CD14-positive monocyte (primary cell): ENCODE data around the gene WARS2. TPM values are rescaled to one million over a fixed set of nuclear protein-coding genes. Genes with fewer than 3 reads are reported as not detected.

Experiments used
- DNase-seq, 3 donors: peaks; one replicate each; pipeline ENCODE4 v3.0.0-alpha.2; 2011 to 2022
- H2AFZ ChIP-seq: 2 replicates; pipeline ENCODE4 v1.6.0; 2012; ENCODE audit warnings: mild to moderate bottlenecking, low read depth, low read length, inconsistent platforms; ENCODE audit not compliant: insufficient read depth, poor library complexity, severe bottlenecking
- H3K27ac ChIP-seq, 2 donors: 1 replicate in 1 of 2; 2 replicates in 1 of 2; pipeline ENCODE4 v1.5.1; 2012 to 2013; ENCODE audit warnings: low read length in 2 of 2, control low read depth in 1 of 2, inconsistent platforms in 1 of 2, low read depth in 1 of 2, mild to moderate bottlenecking in 1 of 2
- H3K27me3 ChIP-seq, 2 donors: one replicate each; pipeline versions ENCODE4 v1.6.0 to v1.6.1; 2011 to 2013; ENCODE audit warnings: low read length in 2 of 2; ENCODE audit not compliant: control insufficient read depth in 2 of 2, insufficient read depth in 2 of 2
- H3K36me3 ChIP-seq, 2 donors: replicated peaks in 1 of 2; 1 replicate in 1 of 2; 2 replicates in 1 of 2; pipeline versions ENCODE4 v1.5.1 to v1.6.1; 2012 to 2013; ENCODE audit warnings: low read length in 2 of 2, control low read depth in 1 of 2, inconsistent platforms in 1 of 2, mild to moderate bottlenecking in 1 of 2; ENCODE audit not compliant: insufficient read depth in 2 of 2, control insufficient read depth in 1 of 2
- H3K4me1 ChIP-seq, 2 donors: 1 replicate in 1 of 2; 2 replicates in 1 of 2; pipeline versions ENCODE4 v1.5.1 to v1.6.1; 2012 to 2013; ENCODE audit warnings: low read length in 2 of 2, control low read depth in 1 of 2, inconsistent platforms in 1 of 2, mild to moderate bottlenecking in 1 of 2, moderate library complexity in 1 of 2; ENCODE audit not compliant: insufficient read depth in 2 of 2, control insufficient read depth in 1 of 2
- H3K4me2 ChIP-seq: replicated peaks from 2 replicates; pipeline ENCODE3; 2012; ENCODE audit warnings: low read length, moderate library complexity, mild to moderate bottlenecking; ENCODE audit not compliant: poor library complexity, severe bottlenecking; ENCODE audit errors: extremely low read depth
- H3K4me3 ChIP-seq, 3 experiments: fragments of 200-600 bp in 1 of 3; sonication (generic) in 1 of 3; replicated peaks in 1 of 3; 1 replicate in 2 of 3; 2 replicates in 1 of 3; pipeline ENCODE4 v1.5.1; 2011 to 2013; ENCODE audit warnings: low read length in 3 of 3, mild to moderate bottlenecking in 3 of 3, control low read depth in 2 of 3, low read depth in 2 of 3, inconsistent platforms in 1 of 3, moderate library complexity in 1 of 3
- H3K79me2 ChIP-seq: 2 replicates; pipeline ENCODE4 v1.6.0; 2012; ENCODE audit warnings: mild to moderate bottlenecking, control low read depth, inconsistent platforms, low read length, moderate library complexity; ENCODE audit not compliant: insufficient read depth
- H3K9ac ChIP-seq: 2 replicates; pipeline ENCODE4 v1.6.0; 2017; ENCODE audit warnings: low read length, mild to moderate bottlenecking; ENCODE audit not compliant: insufficient read depth, poor library complexity, severe bottlenecking
- H3K9me3 ChIP-seq, 2 donors: replicated peaks in 1 of 2; 1 replicate in 1 of 2; 2 replicates in 1 of 2; pipeline versions ENCODE4 v1.5.1 to v1.6.1; 2012 to 2013; ENCODE audit warnings: low read length in 2 of 2, control low read depth in 1 of 2; ENCODE audit not compliant: control insufficient read depth in 1 of 2, insufficient read depth in 1 of 2
- H4K20me1 ChIP-seq: 2 replicates; pipeline ENCODE4 v1.6.0; 2012; ENCODE audit warnings: mild to moderate bottlenecking, low read length, control low read depth, moderate library complexity; ENCODE audit not compliant: insufficient read depth
- H3K27ac Mint-ChIP-seq, 7 donors: one replicate each; pipeline ENCODE4 v1.8.0; 2020; ENCODE audit warnings: mild to moderate bottlenecking in 7 of 7, mixed read lengths in 7 of 7, moderate library complexity in 6 of 7, inconsistent platforms in 2 of 7
- H3K27me3 Mint-ChIP-seq, 3 donors: one replicate each; pipeline ENCODE4 v1.8.0; 2021 to 2022; ENCODE audit warnings: low read depth in 3 of 3, mild to moderate bottlenecking in 3 of 3, mixed read lengths in 3 of 3, moderate library complexity in 3 of 3, inconsistent platforms in 1 of 3
- H3K36me3 Mint-ChIP-seq, 2 donors: one replicate each; pipeline ENCODE4 v1.8.0; 2020; ENCODE audit warnings: mixed read lengths in 2 of 2, inconsistent platforms in 1 of 2, mild to moderate bottlenecking in 1 of 2
- H3K4me1 Mint-ChIP-seq: one replicate; pipeline ENCODE4 v1.8.0; 2020; ENCODE audit warnings: mild to moderate bottlenecking, mixed read lengths
- H3K4me3 Mint-ChIP-seq, 2 donors: one replicate each; pipeline ENCODE4 v1.8.0; 2020; ENCODE audit warnings: mild to moderate bottlenecking in 2 of 2, mixed read lengths in 2 of 2, moderate library complexity in 1 of 2
- H3K9me3 Mint-ChIP-seq, 7 donors: one replicate each; pipeline ENCODE4 v1.8.0; 2020 to 2022; ENCODE audit warnings: mixed read lengths in 7 of 7, mild to moderate bottlenecking in 6 of 7, moderate library complexity in 6 of 7, inconsistent platforms in 2 of 7
- WGBS: methylation state at CpG from one replicate; pipeline ENCODE4 v1.1.5; 2013; ENCODE audit warnings: missing lambda C conversion rate; ENCODE audit not compliant: insufficient coverage; 5-methylcytosine and 5-hydroxymethylcytosine counted together
- intact Hi-C, 2 donors: fragments of 100-400 bp; cut with micrococcal nuclease; formaldehyde crosslinking; loops; one replicate each; pipeline versions ENCODE4 v1.15.0 to v1.15.1; 2023
- polyA plus RNA-seq, 3 donors: library from polyadenylated mRNA; depleted of rRNA in 1 of 3; unstranded in 2 of 3; stranded (reverse) in 1 of 3; fragments of 300-500 nt in 2 of 3; fragments of >200 nt in 1 of 3; fragmentation: Illumina TruSeq in 2 of 3; gene quantifications; 1 replicate in 2 of 3; 2 replicates in 1 of 3; pipeline ENCODE4 v1.2.3, GENCODE V29; 2012 to 2021
- TF ChIP-seq, protein P1 (sequence below): fragments of 200-600 bp; IDR thresholded peaks from one replicate; pipeline ENCODE4 v1.8.0; 2022; ENCODE audit warnings: antibody characterized with exemption, mild to moderate bottlenecking

WARS2 gene
- polyA plus RNA-seq, 3 donors, result 4.6 to 5.1 (median 4.7) TPM

DNA sequence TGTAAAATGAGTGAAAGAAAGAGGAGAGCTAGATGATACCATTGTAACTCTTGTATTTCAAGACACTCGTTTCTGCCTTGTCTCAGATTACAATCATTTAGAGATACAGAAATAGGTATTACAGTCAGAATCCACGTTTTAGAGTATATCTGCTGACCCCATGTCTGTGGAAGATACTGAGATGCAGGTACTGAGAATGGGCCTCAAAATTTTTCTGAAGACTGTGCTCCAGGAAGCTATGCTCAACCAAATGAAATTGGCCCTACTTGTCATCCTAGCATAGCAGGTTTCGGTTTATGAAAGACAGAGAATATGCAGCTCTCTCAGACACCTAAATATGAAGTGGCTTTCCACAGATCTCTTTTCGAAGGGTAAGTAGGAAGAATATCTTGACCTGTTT lies 6.0 kb upstream of the WARS2 start:
- H3K79me2 ChIP-seq, result peaks cover 1% of the 10 kb centered on the region
- no peak overlapping the region for H3K27ac ChIP-seq
- H3K9me3 Mint-ChIP-seq, result peaks cover 0 to 2% (median 0%) of the 10 kb centered on the region in 7 donors
- no peak for DNase-seq
- H3K27me3 ChIP-seq, result no peaks in the 10 kb centered on the region
- no peak overlapping the region for H3K4me3 Mint-ChIP-seq
- no peaks in the 10 kb centered on the region for H3K27me3 Mint-ChIP-seq
- no peaks in the 10 kb centered on the region for H3K9me3 ChIP-seq
- H3K36me3 Mint-ChIP-seq, result peaks cover 13 to 36% of the 10 kb centered on the region in 2 donors
- no peak overlapping the region for H3K4me2 ChIP-seq
- intact Hi-C loops, result no loop called here
- peaks cover 0 to 4% of the 10 kb centered on the region in 2 donors for H3K4me1 ChIP-seq
- peaks cover 4% of the 10 kb centered on the region for H3K4me1 Mint-ChIP-seq
- H3K36me3 ChIP-seq, result peaks cover 0 to 14% of the 10 kb centered on the region in 2 donors
- no peak overlapping the region for H2AFZ ChIP-seq
- no peak overlapping the region for H3K9ac ChIP-seq
- TF ChIP-seq, protein P1, sequence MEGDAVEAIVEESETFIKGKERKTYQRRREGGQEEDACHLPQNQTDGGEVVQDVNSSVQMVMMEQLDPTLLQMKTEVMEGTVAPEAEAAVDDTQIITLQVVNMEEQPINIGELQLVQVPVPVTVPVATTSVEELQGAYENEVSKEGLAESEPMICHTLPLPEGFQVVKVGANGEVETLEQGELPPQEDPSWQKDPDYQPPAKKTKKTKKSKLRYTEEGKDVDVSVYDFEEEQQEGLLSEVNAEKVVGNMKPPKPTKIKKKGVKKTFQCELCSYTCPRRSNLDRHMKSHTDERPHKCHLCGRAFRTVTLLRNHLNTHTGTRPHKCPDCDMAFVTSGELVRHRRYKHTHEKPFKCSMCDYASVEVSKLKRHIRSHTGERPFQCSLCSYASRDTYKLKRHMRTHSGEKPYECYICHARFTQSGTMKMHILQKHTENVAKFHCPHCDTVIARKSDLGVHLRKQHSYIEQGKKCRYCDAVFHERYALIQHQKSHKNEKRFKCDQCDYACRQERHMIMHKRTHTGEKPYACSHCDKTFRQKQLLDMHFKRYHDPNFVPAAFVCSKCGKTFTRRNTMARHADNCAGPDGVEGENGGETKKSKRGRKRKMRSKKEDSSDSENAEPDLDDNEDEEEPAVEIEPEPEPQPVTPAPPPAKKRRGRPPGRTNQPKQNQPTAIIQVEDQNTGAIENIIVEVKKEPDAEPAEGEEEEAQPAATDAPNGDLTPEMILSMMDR, result no peak
- no peak overlapping the region for H3K4me3 ChIP-seq
- no CpG with 5 or more reads among the region's 4 CpGs for WGBS
- no peak overlapping the region for H3K27ac Mint-ChIP-seq
- H4K20me1 ChIP-seq, result no peaks in the 10 kb centered on the region

DNA sequence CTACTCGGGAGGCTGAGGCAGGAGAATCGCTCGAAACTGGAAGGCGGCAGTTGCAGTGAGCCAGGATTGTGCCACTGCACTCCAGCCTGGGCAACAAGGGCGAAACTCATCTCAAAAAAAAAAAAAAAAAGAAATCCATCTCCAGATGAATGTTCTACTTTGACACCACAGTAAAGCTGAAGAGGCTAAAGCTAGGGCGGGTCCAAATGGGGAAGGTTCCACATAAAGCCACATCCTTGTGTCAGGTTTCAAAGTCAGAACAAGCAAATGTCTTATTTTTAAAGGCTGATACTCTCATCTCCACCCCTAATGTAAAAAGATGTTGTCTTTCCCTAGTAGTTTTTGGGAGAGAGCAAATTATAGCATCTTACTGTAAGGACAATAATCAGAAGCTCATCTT lies 4.4 kb upstream of the WARS2 start:
- no peak overlapping the region for H3K27ac Mint-ChIP-seq
- intact Hi-C loops, result no loop called here

More for the DNA sequence above, 4.4 kb upstream of the WARS2 start:
- H3K79me2 ChIP-seq, result peaks cover 7% of the 10 kb centered on the region
- Mint-ChIP-seq H3K4me3 (no peak overlapping the region), H3K27me3 (no peaks in the 10 kb centered on the region), H3K36me3 (peaks cover 13 to 31% of the 10 kb centered on the region in 2 donors), H3K4me1 (peaks cover 4% of the 10 kb centered on the region), H3K9me3 (peaks cover 0 to 2% (median 0%) of the 10 kb centered on the region in 7 donors)
- H3K9ac ChIP-seq, result no peak overlapping the region
- no peaks in the 10 kb centered on the region for H3K9me3 ChIP-seq
- no peak overlapping the region for H3K27ac ChIP-seq
- 100% methylated on average over 4 of the region's 6 CpGs for WGBS
- no peaks in the 10 kb centered on the region for H3K27me3 ChIP-seq
- DNase-seq, result no peak
- no peak overlapping the region for H3K4me3 ChIP-seq
- peaks cover 7 to 15% of the 10 kb centered on the region in 2 donors for H3K4me1 ChIP-seq
- peaks cover 0 to 14% of the 10 kb centered on the region in 2 donors for H3K36me3 ChIP-seq
- no peak overlapping the region for H3K4me2 ChIP-seq
- no peak overlapping the region for H2AFZ ChIP-seq
- TF ChIP-seq, protein P1, result no peak
- no peaks in the 10 kb centered on the region for H4K20me1 ChIP-seq
